Neural progenitor cell (in vitro differentiated cells): Measurements from ENCODE around the gene PDAP1. TPM values are rescaled to one million over a fixed set of nuclear protein-coding genes. Genes with fewer than 3 reads are reported as not detected.

Source experiments
- DNase-seq: peaks from one replicate; pipeline ENCODE4 v3.0.0-alpha.2; 2016; ENCODE audit warnings: low spot score
- H2AFZ ChIP-seq: fragments of 200-600 bp; sonication (generic); replicated peaks from 2 replicates; pipeline ENCODE4 v1.6.1; 2016; ENCODE audit warnings: antibody characterized with exemption
- H3F3A ChIP-seq: fragments of 200-600 bp; sonication (generic); 2 replicates; pipeline ENCODE4 v1.6.1; 2016; ENCODE audit warnings: antibody characterized with exemption, low read depth
- H3K27ac ChIP-seq: fragments of 200-600 bp; sonication (generic); 2 replicates; pipeline ENCODE4 v1.5.1; 2016; ENCODE audit warnings: mild to moderate bottlenecking
- H3K27me3 ChIP-seq: fragments of 200-600 bp; sonication (generic); 2 replicates; pipeline ENCODE4 v1.6.1; 2016; ENCODE audit warnings: mild to moderate bottlenecking, moderate library complexity
- H3K36me3 ChIP-seq: fragments of 200-600 bp; sonication (generic); 2 replicates; pipeline ENCODE4 v1.5.1; 2016
- H3K4me1 ChIP-seq: fragments of 200-600 bp; sonication (generic); 2 replicates; pipeline ENCODE4 v1.6.1; 2016; ENCODE audit warnings: mixed run types
- H3K4me2 ChIP-seq: fragments of 200-600 bp; sonication (generic); 2 replicates; pipeline ENCODE4 v1.6.1; 2016
- H3K4me3 ChIP-seq: fragments of 200-600 bp; sonication (generic); 2 replicates; pipeline ENCODE4 v1.5.1; 2016
- H3K79me2 ChIP-seq: fragments of 200-600 bp; sonication (generic); 2 replicates; pipeline ENCODE4 v1.6.1; 2016; ENCODE audit warnings: low read depth
- H3K9ac ChIP-seq: fragments of 200-600 bp; sonication (generic); 2 replicates; pipeline ENCODE4 v1.6.1; 2016
- H3K9me3 ChIP-seq: fragments of 200-600 bp; sonication (generic); 2 replicates; pipeline ENCODE4 v1.5.1; 2016; ENCODE audit warnings: low read depth
- H4K20me1 ChIP-seq: fragments of 200-600 bp; sonication (generic); 2 replicates; pipeline ENCODE4 v1.6.1; 2016; ENCODE audit warnings: low read depth
- H3K27ac Mint-ChIP-seq: 3 replicates; pipeline ENCODE4 v1.8.0; 2021; ENCODE audit warnings: mixed read lengths
- H3K27me3 Mint-ChIP-seq: 2 replicates; pipeline ENCODE4 v1.8.0; 2022; ENCODE audit warnings: low read depth, mild to moderate bottlenecking, inconsistent platforms, moderate library complexity, mixed read lengths; ENCODE audit not compliant: insufficient read depth
- H3K36me3 Mint-ChIP-seq: 3 replicates; pipeline ENCODE4 v1.8.0; 2021; ENCODE audit warnings: mixed read lengths
- H3K4me1 Mint-ChIP-seq: 3 replicates; pipeline ENCODE4 v1.8.0; 2021; ENCODE audit warnings: mixed read lengths
- H3K4me3 Mint-ChIP-seq: 3 replicates; pipeline ENCODE4 v1.8.0; 2021; ENCODE audit warnings: mild to moderate bottlenecking, moderate library complexity, mixed read lengths
- H3K9me3 Mint-ChIP-seq: 3 replicates; pipeline ENCODE4 v1.8.0; 2020; ENCODE audit warnings: mixed read lengths
- CTCF ChIP-seq: fragments of 200-600 bp; sonication (generic); IDR thresholded peaks from 2 replicates; pipeline ENCODE4 v1.5.1; 2017; ENCODE audit warnings: antibody characterized with exemption, mild to moderate bottlenecking
- EZH2 ChIP-seq: fragments of 200-600 bp; sonication (generic); IDR thresholded peaks from 2 replicates; pipeline ENCODE4 v1.6.1; 2017; ENCODE audit warnings: antibody characterized with exemption, mild to moderate bottlenecking, moderate library complexity
- EZH2phosphoT487 ChIP-seq: fragments of 200-600 bp; sonication (generic); IDR thresholded peaks from 2 replicates; pipeline ENCODE4 v1.6.1; 2017; ENCODE audit warnings: antibody characterized with exemption
- total RNA-seq: library from RNA; depleted of rRNA; stranded (reverse); fragments of >200 nt; gene quantifications from 2 replicates; pipeline ENCODE4 v1.2.3, GENCODE V29; 2015; ENCODE audit warnings: low replicate concordance

Gene PDAP1
- total RNA-seq, 1 donor from 2014 or later, result 136 TPM

- DNase-seq, result no peak
- Mint-ChIP-seq H3K9me3 (no peaks in the 10 kb centered on the region), H3K4me1 (peaks cover 13% of the 10 kb centered on the region), H3K36me3 (peaks cover 2% of the 10 kb centered on the region), H3K27me3 (peaks cover 10% of the 10 kb centered on the region), H3K4me3 (peak overlapping the region; percentile 87), H3K27ac (no peak overlapping the region)
- peaks cover 4% of the 10 kb centered on the region for H4K20me1 ChIP-seq
- peak overlapping the region; percentile 95 for H3K4me3 ChIP-seq
- H3F3A ChIP-seq, result peaks cover 24% of the 10 kb centered on the region
- TF ChIP-seq CTCF (no peak), EZH2 (no peak), EZH2phosphoT487 (no peak)
- no peaks in the 10 kb centered on the region for H3K4me1 ChIP-seq
- H3K79me2 ChIP-seq, result peaks cover 12% of the 10 kb centered on the region
- peaks cover 12% of the 10 kb centered on the region for H3K27me3 ChIP-seq
- no peaks in the 10 kb centered on the region for H3K9me3 ChIP-seq
- H3K4me2 ChIP-seq, result peak overlapping the region; percentile 82
- no peak overlapping the region for H3K27ac ChIP-seq
- H3K9ac ChIP-seq, result no peak overlapping the region
- H2AFZ ChIP-seq, result peak overlapping the region; percentile 95
- no peaks in the 10 kb centered on the region for H3K36me3 ChIP-seq
Observed at GRCh38 chr7:99373091-99374066, 35.0 kb downstream of the PDAP1 start.

- peak overlapping the region; percentile 8 for H3K4me2 ChIP-seq
- Mint-ChIP-seq H3K27me3 (peaks cover 11% of the 10 kb centered on the region), H3K9me3 (no peaks in the 10 kb centered on the region), H3K27ac (peak overlapping the region; percentile 75), H3K36me3 (no peaks in the 10 kb centered on the region), H3K4me3 (peak overlapping the region; percentile 87), H3K4me1 (peaks cover 13% of the 10 kb centered on the region)
- no peak for TF ChIP-seq EZH2phosphoT487
- TF ChIP-seq EZH2, result no peak
- H3K27ac ChIP-seq, result no peak overlapping the region
- H3K36me3 ChIP-seq, result no peaks in the 10 kb centered on the region
- peak; percentile 68 for DNase-seq
- no peak overlapping the region for H3K9ac ChIP-seq
- H3K27me3 ChIP-seq, result peaks cover 12% of the 10 kb centered on the region
- no peak overlapping the region for H3K4me3 ChIP-seq
- H3K9me3 ChIP-seq, result no peaks in the 10 kb centered on the region
- peaks cover 24% of the 10 kb centered on the region for H3F3A ChIP-seq
- H3K79me2 ChIP-seq, result peaks cover 12% of the 10 kb centered on the region
- H4K20me1 ChIP-seq, result peaks cover 4% of the 10 kb centered on the region
- H3K4me1 ChIP-seq, result no peaks in the 10 kb centered on the region
- H2AFZ ChIP-seq, result no peak overlapping the region
Observed at GRCh38 chr7:99372275-99373090, 35.9 kb downstream of the PDAP1 start.

GRCh38 chr7:99371376-99371920, 36.9 kb downstream of the PDAP1 start:
- DNase-seq, result no peak
- peaks cover 11% of the 10 kb centered on the region for H3K27me3 Mint-ChIP-seq
- peaks cover 4% of the 10 kb centered on the region for H3K36me3 Mint-ChIP-seq
- Histone ChIP-seq H3K9ac (no peak overlapping the region), H3K4me1 (no peaks in the 10 kb centered on the region), H3K27me3 (peaks cover 12% of the 10 kb centered on the region), H3K4me3 (no peak overlapping the region), H3K4me2 (no peak overlapping the region), H3K36me3 (no peaks in the 10 kb centered on the region), H3K27ac (no peak overlapping the region), H3K79me2 (peaks cover 12% of the 10 kb centered on the region), H3F3A (peaks cover 26% of the 10 kb centered on the region), H2AFZ (no peak overlapping the region), H4K20me1 (peaks cover 4% of the 10 kb centered on the region), H3K9me3 (no peaks in the 10 kb centered on the region)
- no peaks in the 10 kb centered on the region for H3K9me3 Mint-ChIP-seq
- H3K27ac Mint-ChIP-seq, result no peak overlapping the region
- no peak for TF ChIP-seq CTCF
- no peak for TF ChIP-seq EZH2phosphoT487
- no peak for TF ChIP-seq EZH2
- H3K4me3 Mint-ChIP-seq, result peak overlapping the region; percentile 13
- peaks cover 15% of the 10 kb centered on the region for H3K4me1 Mint-ChIP-seq
